Coronary artery (tissue), 2 donors: ENCODE data around the gene PAX5.

Experiments
- DNase-seq: peaks from one replicate; pipeline ENCODE4 v3.0.0-alpha.2; 2017; ENCODE audit warnings: low spot score
- H3K27ac ChIP-seq, 2 donors: fragments of 200-600 bp; sonication (generic); one replicate each; pipeline ENCODE4 v1.5.1; 2016 to 2019
- H3K4me3 ChIP-seq: fragments of 200-600 bp; sonication (generic); 2 replicates; pipeline ENCODE4 v1.5.1; 2016; ENCODE audit warnings: mild to moderate bottlenecking, moderate library complexity
- TF ChIP-seq, protein P1 (sequence below): fragments of 200-600 bp; sonication (generic); IDR thresholded peaks from one replicate; pipeline ENCODE4 v1.5.1; 2019; ENCODE audit warnings: antibody characterized with exemption

Gene PAX5

GRCh38 chr9:37031902-37032301, 2.2 kb downstream of the PAX5 start:
- Histone ChIP-seq H3K4me3 (no peak overlapping the region), H3K27ac (no peak overlapping the region)
- TF ChIP-seq, protein P1, sequence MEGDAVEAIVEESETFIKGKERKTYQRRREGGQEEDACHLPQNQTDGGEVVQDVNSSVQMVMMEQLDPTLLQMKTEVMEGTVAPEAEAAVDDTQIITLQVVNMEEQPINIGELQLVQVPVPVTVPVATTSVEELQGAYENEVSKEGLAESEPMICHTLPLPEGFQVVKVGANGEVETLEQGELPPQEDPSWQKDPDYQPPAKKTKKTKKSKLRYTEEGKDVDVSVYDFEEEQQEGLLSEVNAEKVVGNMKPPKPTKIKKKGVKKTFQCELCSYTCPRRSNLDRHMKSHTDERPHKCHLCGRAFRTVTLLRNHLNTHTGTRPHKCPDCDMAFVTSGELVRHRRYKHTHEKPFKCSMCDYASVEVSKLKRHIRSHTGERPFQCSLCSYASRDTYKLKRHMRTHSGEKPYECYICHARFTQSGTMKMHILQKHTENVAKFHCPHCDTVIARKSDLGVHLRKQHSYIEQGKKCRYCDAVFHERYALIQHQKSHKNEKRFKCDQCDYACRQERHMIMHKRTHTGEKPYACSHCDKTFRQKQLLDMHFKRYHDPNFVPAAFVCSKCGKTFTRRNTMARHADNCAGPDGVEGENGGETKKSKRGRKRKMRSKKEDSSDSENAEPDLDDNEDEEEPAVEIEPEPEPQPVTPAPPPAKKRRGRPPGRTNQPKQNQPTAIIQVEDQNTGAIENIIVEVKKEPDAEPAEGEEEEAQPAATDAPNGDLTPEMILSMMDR, result no peak
- no peak for DNase-seq

- TF ChIP-seq, protein P1, result no peak
- H3K27ac ChIP-seq, result no peak overlapping the region
- no peak overlapping the region for H3K4me3 ChIP-seq
- no peak for DNase-seq
Measured at GRCh38 chr9:37031081-37031480, 3.0 kb downstream of the PAX5 start.

GRCh38 chr9:37030611-37030939, 3.5 kb downstream of the PAX5 start:
- TF ChIP-seq, protein P1, result no peak
- Histone ChIP-seq H3K27ac (no peak overlapping the region), H3K4me3 (no peak overlapping the region)
- DNase-seq, result no peak

DNA sequence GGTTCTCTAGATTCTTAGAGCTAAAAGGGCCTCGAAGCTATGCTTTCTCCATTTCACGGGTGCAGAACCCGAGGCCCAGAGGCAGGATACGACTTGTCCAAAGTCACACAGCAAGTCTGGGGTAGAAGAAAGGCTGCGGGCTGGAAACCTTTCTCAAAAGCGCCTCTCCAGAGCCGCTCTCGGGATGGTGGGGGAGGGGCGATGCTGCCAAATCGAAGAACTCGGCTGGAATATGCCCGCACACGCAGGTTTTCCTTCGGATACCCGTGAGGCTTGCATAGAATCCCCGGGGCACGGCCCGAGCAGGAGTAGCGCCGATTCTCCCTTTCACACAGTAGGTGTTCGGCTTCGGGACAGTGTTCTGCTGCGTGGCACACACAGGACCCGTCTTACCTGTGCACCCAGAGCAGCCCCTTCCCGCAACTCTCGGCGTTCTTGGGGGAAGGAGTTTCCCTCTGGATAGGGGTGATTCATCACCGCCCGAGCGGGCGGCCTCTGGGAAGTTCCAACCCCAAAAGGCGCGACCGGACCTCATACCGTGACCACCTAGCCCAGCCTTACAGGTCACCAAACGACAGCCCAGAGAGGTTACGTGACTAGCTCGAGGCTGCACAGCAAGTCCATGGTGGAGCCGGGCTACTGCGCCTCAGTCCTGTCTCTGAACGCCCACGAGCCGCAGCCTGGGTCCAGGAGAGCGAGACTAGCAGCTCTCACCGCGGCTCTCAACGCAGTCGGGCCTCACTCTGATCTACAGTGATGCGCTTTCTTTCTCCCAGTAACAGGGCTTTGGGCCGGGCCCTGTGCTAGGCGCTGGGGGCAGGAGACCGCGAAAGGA, 4.1 kb downstream of the PAX5 start:
- Histone ChIP-seq H3K4me3 (peak overlapping the region; percentile 34), H3K27ac (no peak overlapping the region)
- TF ChIP-seq, protein P1, result no peak
- no peak for DNase-seq

- DNase-seq, result no peak
- H3K4me3 ChIP-seq, result peak overlapping the region; percentile 34
- H3K27ac ChIP-seq, result no peak overlapping the region
- TF ChIP-seq, protein P1, result no peak
Measured at GRCh38 chr9:37029304-37029775, 4.7 kb downstream of the PAX5 start.

GRCh38 chr9:37028420-37029031, 5.5 kb downstream of the PAX5 start:
- TF ChIP-seq, protein P1, result no peak
- no peak for DNase-seq
- no peak overlapping the region for H3K27ac ChIP-seq
- H3K4me3 ChIP-seq, result no peak overlapping the region
